Trophoblast cell (in vitro differentiated cells and primary cell): Measurements from ENCODE around the gene SYDE2.
A peak's percentile ranks its signal among the peaks of the same experiment; 100 is the strongest.

ENCODE experiments used
- DNase-seq, 2 donors: peaks; one replicate each; pipeline ENCODE4 v3.0.0-alpha.2; 2016
- H2AFZ ChIP-seq: 2 replicates; pipeline ENCODE4 v1.6.1; 2013; ENCODE audit warnings: low read length, moderate library complexity, mild to moderate bottlenecking; ENCODE audit not compliant: insufficient read depth, poor library complexity
- H2AK5ac ChIP-seq: 2 replicates; pipeline ENCODE4 v1.6.1; 2013; ENCODE audit warnings: mild to moderate bottlenecking, low read length
- H2BK120ac ChIP-seq: 2 replicates; pipeline ENCODE4 v1.6.1; 2013; ENCODE audit warnings: low read length, mild to moderate bottlenecking, moderate library complexity; ENCODE audit not compliant: insufficient read depth, poor library complexity
- H2BK12ac ChIP-seq: 2 replicates; pipeline ENCODE4 v1.6.1; 2013; ENCODE audit warnings: mild to moderate bottlenecking, low read length, moderate library complexity
- H2BK5ac ChIP-seq: 2 replicates; pipeline ENCODE4 v1.6.1; 2013; ENCODE audit warnings: low read length, low read depth, moderate library complexity, mild to moderate bottlenecking; ENCODE audit not compliant: poor library complexity
- H3K14ac ChIP-seq: 2 replicates; pipeline ENCODE4 v1.6.1; 2013; ENCODE audit warnings: mild to moderate bottlenecking, low read length
- H3K18ac ChIP-seq: 2 replicates; pipeline ENCODE4 v1.6.1; 2013; ENCODE audit warnings: mild to moderate bottlenecking, low read length
- H3K23ac ChIP-seq: 2 replicates; pipeline ENCODE4 v1.6.1; 2013; ENCODE audit warnings: low read length
- H3K27ac ChIP-seq: 2 replicates; pipeline ENCODE4 v1.5.1; 2013; ENCODE audit warnings: low read depth, mild to moderate bottlenecking, inconsistent platforms, low read length, moderate library complexity
- H3K27me3 ChIP-seq: 2 replicates; pipeline ENCODE4 v1.6.1; 2013; ENCODE audit warnings: inconsistent platforms, mild to moderate bottlenecking, low read length, moderate library complexity; ENCODE audit not compliant: insufficient read depth
- H3K36me3 ChIP-seq, 2 experiments: 1 replicate in 1 of 2; 2 replicates in 1 of 2; pipeline ENCODE4 v1.6.1; 2013; ENCODE audit warnings: low read length in 2 of 2, mild to moderate bottlenecking in 2 of 2, moderate library complexity in 1 of 2; ENCODE audit not compliant: insufficient read depth in 2 of 2, control insufficient read depth in 1 of 2
- H3K4ac ChIP-seq: 2 replicates; pipeline ENCODE4 v1.6.1; 2013; ENCODE audit warnings: low read depth, mild to moderate bottlenecking, low read length, moderate library complexity
- H3K4me1 ChIP-seq, 2 experiments: 1 replicate in 1 of 2; 2 replicates in 1 of 2; pipeline ENCODE4 v1.6.1; 2013; ENCODE audit warnings: low read length in 2 of 2, mild to moderate bottlenecking in 2 of 2, moderate library complexity in 1 of 2; ENCODE audit not compliant: insufficient read depth in 2 of 2, control insufficient read depth in 1 of 2
- H3K4me2 ChIP-seq: 2 replicates; pipeline ENCODE4 v1.6.1; 2013; ENCODE audit warnings: inconsistent platforms, mild to moderate bottlenecking, low read length, moderate library complexity
- H3K4me3 ChIP-seq: 2 replicates; pipeline ENCODE4 v1.5.1; 2013; ENCODE audit warnings: mild to moderate bottlenecking, low read depth, low read length, inconsistent platforms
- H3K79me1 ChIP-seq: one replicate; pipeline ENCODE4 v1.6.1; 2013; ENCODE audit warnings: low read length
- H3K79me2 ChIP-seq: 2 replicates; pipeline ENCODE4 v1.6.1; 2013; ENCODE audit warnings: low read length, mild to moderate bottlenecking; ENCODE audit not compliant: control insufficient read depth, insufficient read depth, poor library complexity
- H3K9ac ChIP-seq: 2 replicates; pipeline ENCODE4 v1.6.1; 2013; ENCODE audit warnings: mild to moderate bottlenecking, low read length
- H3K9me3 ChIP-seq: 2 replicates; pipeline ENCODE4 v1.6.1; 2013; ENCODE audit warnings: low read depth, mild to moderate bottlenecking, control low read depth, inconsistent platforms, low read length; ENCODE audit not compliant: insufficient read depth
- H4K12ac ChIP-seq: 2 replicates; pipeline ENCODE4 v1.6.1; 2013; ENCODE audit warnings: low read depth, mild to moderate bottlenecking, low read length, moderate library complexity
- H4K8ac ChIP-seq: 2 replicates; pipeline ENCODE4 v1.6.1; 2013; ENCODE audit warnings: low read depth, mild to moderate bottlenecking, low read length, moderate library complexity
- H4K91ac ChIP-seq: one replicate; pipeline ENCODE4 v1.6.1; 2013; ENCODE audit warnings: low read depth, mild to moderate bottlenecking, low read length, moderate library complexity
- WGBS: extraction: QIAGEN DNeasy Blood & Tissue Kit; methylation state at CpG from one replicate; pipeline ENCODE4 v1.1.7; 2013; ENCODE audit warnings: missing lambda C conversion rate; ENCODE audit not compliant: insufficient read length, insufficient coverage; ENCODE audit errors: extremely low coverage; 5-methylcytosine and 5-hydroxymethylcytosine counted together

The SYDE2 gene

GRCh38 chr1:85214654-85215053 lies 13.8 kb upstream of the SYDE2 start:
- Histone ChIP-seq H3K9me3 (no peaks in the 10 kb centered on the region), H3K36me3 (no peaks in the 10 kb centered on the region), H3K79me2 (no peaks in the 10 kb centered on the region), H3K4ac (no peak overlapping the region), H3K9ac (no peak overlapping the region), H3K79me1 (no peaks in the 10 kb centered on the region), H3K27ac (no peak overlapping the region), H3K18ac (no peak overlapping the region), H3K4me2 (no peak overlapping the region), H2BK120ac (no peak overlapping the region), H3K4me1 (no peaks in the 10 kb centered on the region), H4K91ac (no peak overlapping the region), H4K12ac (no peak overlapping the region), H2AFZ (no peak overlapping the region), H3K14ac (no peak overlapping the region), H2AK5ac (no peak overlapping the region), H2BK12ac (no peak overlapping the region), H3K23ac (no peak overlapping the region), H3K27me3 (no peaks in the 10 kb centered on the region), H4K8ac (no peak overlapping the region), H2BK5ac (no peak overlapping the region), H3K4me3 (no peak overlapping the region)
- WGBS = no CpG with 5 or more reads among the region's 5 CpGs
- no peak for DNase-seq

- Histone ChIP-seq H2BK120ac (no peak overlapping the region), H3K79me2 (no peaks in the 10 kb centered on the region), H3K27me3 (no peaks in the 10 kb centered on the region), H4K91ac (no peak overlapping the region), H3K27ac (no peak overlapping the region), H3K4me2 (no peak overlapping the region), H3K4ac (no peak overlapping the region), H4K8ac (no peak overlapping the region), H2BK12ac (no peak overlapping the region), H3K79me1 (no peaks in the 10 kb centered on the region), H2AK5ac (no peak overlapping the region), H2AFZ (no peak overlapping the region), H3K14ac (no peak overlapping the region), H3K9me3 (no peaks in the 10 kb centered on the region), H3K9ac (no peak overlapping the region), H3K36me3 (no peaks in the 10 kb centered on the region), H3K4me1 (no peaks in the 10 kb centered on the region), H3K23ac (no peak overlapping the region), H4K12ac (no peak overlapping the region), H3K4me3 (no peak overlapping the region), H3K18ac (no peak overlapping the region), H2BK5ac (no peak overlapping the region)
- no CpG with 5 or more reads among the region's 2 CpGs for WGBS
- DNase-seq = no peak
Observed at GRCh38 chr1:85208488-85208887, 7.7 kb upstream of the SYDE2 start.

- Histone ChIP-seq H2AK5ac (no peak overlapping the region), H2BK12ac (no peak overlapping the region), H4K8ac (no peak overlapping the region), H3K36me3 (no peaks in the 10 kb centered on the region), H3K79me2 (peaks cover 18% of the 10 kb centered on the region), H3K4me1 (no peaks in the 10 kb centered on the region), H3K4me3 (no peak overlapping the region), H3K27me3 (no peaks in the 10 kb centered on the region), H3K14ac (no peak overlapping the region), H4K91ac (no peak overlapping the region), H3K18ac (no peak overlapping the region), H3K23ac (no peak overlapping the region), H2AFZ (no peak overlapping the region), H3K27ac (no peak overlapping the region), H3K9ac (no peak overlapping the region), H2BK5ac (no peak overlapping the region), H3K4me2 (no peak overlapping the region), H3K9me3 (peaks cover 2% of the 10 kb centered on the region), H4K12ac (no peak overlapping the region), H3K4ac (no peak overlapping the region), H2BK120ac (no peak overlapping the region), H3K79me1 (peaks cover 19% of the 10 kb centered on the region)
- WGBS = no CpG with 5 or more reads among the region's 2 CpGs
- peak in 1 of 2 donors; percentile 83 for DNase-seq
Observed at GRCh38 chr1:85203573-85204171, 2.9 kb upstream of the SYDE2 start.

GRCh38 chr1:85202864-85203255 lies 2.0 kb upstream of the SYDE2 start:
- H3K79me2 ChIP-seq = peaks cover 18% of the 10 kb centered on the region

More at GRCh38 chr1:85202864-85203255, 2.0 kb upstream of the SYDE2 start:
- no peak overlapping the region for H3K27ac ChIP-seq
- no peak overlapping the region for H3K4me3 ChIP-seq
- H3K4me1 ChIP-seq = no peaks in the 10 kb centered on the region
- no peak overlapping the region for H2BK120ac ChIP-seq
- H3K18ac ChIP-seq = no peak overlapping the region
- no peak overlapping the region for H2BK12ac ChIP-seq
- H2AK5ac ChIP-seq = no peak overlapping the region
- H4K8ac ChIP-seq = no peak overlapping the region
- H2BK5ac ChIP-seq = no peak overlapping the region
- H2AFZ ChIP-seq = no peak overlapping the region
- H4K12ac ChIP-seq = no peak overlapping the region
- no peak overlapping the region for H3K4ac ChIP-seq
- H3K14ac ChIP-seq = no peak overlapping the region
- no peaks in the 10 kb centered on the region for H3K36me3 ChIP-seq
- peaks cover 2% of the 10 kb centered on the region for H3K9me3 ChIP-seq
- H3K9ac ChIP-seq = no peak overlapping the region
- no peak overlapping the region for H3K4me2 ChIP-seq
- H3K23ac ChIP-seq = no peak overlapping the region
- WGBS = no CpG with 5 or more reads among the region's 2 CpGs
- no peak overlapping the region for H4K91ac ChIP-seq
- no peaks in the 10 kb centered on the region for H3K27me3 ChIP-seq
- peaks cover 19% of the 10 kb centered on the region for H3K79me1 ChIP-seq
- DNase-seq = peak; percentile 57 to 84
